Fibroblast of peridontal ligament (primary cell): Measurements from ENCODE around the gene PRDM8.
"Not testable (repeated sequence)": the region's sequence is repeated elsewhere in the genome, so short reads cannot be mapped to it uniquely, and the experiment has no call there.

Source experiments
- DNase-seq: peaks from one replicate; pipeline ENCODE4 v3.0.0-alpha.2; 2010; ENCODE audit errors: extremely low read depth

The PRDM8 gene

GRCh38 chr4:80196922-80197573, at the start of gene PRDM8:
TSS of gene PRDM8 (plus strand) at chr4:80197503. CDS start at chr4:80200081, 2,578 bp downstream.
- no peak for DNase-seq

- peak; percentile 37 for DNase-seq
Measured at GRCh38 chr4:80150387-80151180, 46.7 kb upstream of the PRDM8 start.

- no peak for DNase-seq
Measured at GRCh38 chr4:80151981-80152380, 45.3 kb upstream of the PRDM8 start.

GRCh38 chr4:80153874-80154544, 43.3 kb upstream of the PRDM8 start:
- DNase-seq, result peak; percentile 63

GRCh38 chr4:80154545-80154933, 42.8 kb upstream of the PRDM8 start:
- DNase-seq, result peak; percentile 35

- DNase-seq, result no peak
Measured at GRCh38 chr4:80155316-80155982, 41.9 kb upstream of the PRDM8 start.

- DNase-seq, result no peak
Measured at GRCh38 chr4:80156410-80156809, 40.9 kb upstream of the PRDM8 start.

- no peak for DNase-seq
Measured at GRCh38 chr4:80161413-80162058, 35.8 kb upstream of the PRDM8 start.

- no peak for DNase-seq
Measured at GRCh38 chr4:80162418-80162817, 34.9 kb upstream of the PRDM8 start.

GRCh38 chr4:80165855-80166254, 31.4 kb upstream of the PRDM8 start:
- DNase-seq, result no peak

- DNase-seq, result peak; percentile 88
Measured at GRCh38 chr4:80171251-80171650, 26.1 kb upstream of the PRDM8 start.

GRCh38 chr4:80171656-80172055, 25.6 kb upstream of the PRDM8 start:
- no peak for DNase-seq

GRCh38 chr4:80172203-80172602, 25.1 kb upstream of the PRDM8 start:
- no peak for DNase-seq

- peak; percentile 74 for DNase-seq
Measured at GRCh38 chr4:80173401-80173800, 23.9 kb upstream of the PRDM8 start.

GRCh38 chr4:80173841-80174240, 23.5 kb upstream of the PRDM8 start:
- DNase-seq, result peak; percentile 58

- not testable (repeated sequence) for DNase-seq
Measured at GRCh38 chr4:80177793-80178192, 19.5 kb upstream of the PRDM8 start.

GRCh38 chr4:80178964-80179363, 18.3 kb upstream of the PRDM8 start:
- DNase-seq, result no peak

GRCh38 chr4:80179637-80180161, 17.6 kb upstream of the PRDM8 start:
- no peak for DNase-seq

- peak; percentile 22 for DNase-seq
Measured at GRCh38 chr4:80180743-80181142, 16.6 kb upstream of the PRDM8 start.

GRCh38 chr4:80182237-80182866, 15.0 kb upstream of the PRDM8 start:
- no peak for DNase-seq
